Stromal cell of bone marrow (primary cell): Measurements from ENCODE around the gene MISFA.
"Not testable (repeated sequence)": the region's sequence is repeated elsewhere in the genome, so short reads cannot be mapped to it uniquely, and the experiment has no call there.

Experiments
- DNase-seq: peaks from one replicate; pipeline ENCODE4 v3.0.0-alpha.2; 2012; ENCODE audit warnings: low read depth

The MISFA gene

DNA sequence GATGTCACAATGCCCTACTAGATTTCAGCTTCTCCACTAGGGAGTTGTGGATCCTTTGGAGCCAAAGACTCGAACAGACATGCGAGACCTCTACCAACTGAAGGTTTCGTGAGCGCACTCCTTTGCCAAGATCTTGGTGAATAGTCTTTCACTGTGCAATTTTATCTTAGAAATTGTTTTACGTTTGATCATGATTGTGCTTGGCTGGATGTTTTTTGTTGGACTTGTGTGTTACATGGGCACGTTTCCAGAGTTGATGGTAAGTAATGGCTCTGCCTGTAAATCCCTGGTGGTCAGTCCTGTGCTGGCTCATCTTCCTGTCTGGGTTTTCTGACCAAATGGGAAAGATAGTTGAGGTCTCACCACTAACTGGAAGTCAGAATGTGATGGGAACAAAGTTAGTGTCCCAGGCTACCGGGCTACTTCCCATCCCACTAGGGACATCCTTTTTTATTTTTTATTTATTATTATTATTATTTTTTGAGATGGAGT, at the start of gene MISFA:
TSS of gene MISFA (plus strand) at position 51 of the 492 bp plus-strand sequence. CDS start at position 191, 140 bp downstream.
- DNase-seq: no peak

DNA sequence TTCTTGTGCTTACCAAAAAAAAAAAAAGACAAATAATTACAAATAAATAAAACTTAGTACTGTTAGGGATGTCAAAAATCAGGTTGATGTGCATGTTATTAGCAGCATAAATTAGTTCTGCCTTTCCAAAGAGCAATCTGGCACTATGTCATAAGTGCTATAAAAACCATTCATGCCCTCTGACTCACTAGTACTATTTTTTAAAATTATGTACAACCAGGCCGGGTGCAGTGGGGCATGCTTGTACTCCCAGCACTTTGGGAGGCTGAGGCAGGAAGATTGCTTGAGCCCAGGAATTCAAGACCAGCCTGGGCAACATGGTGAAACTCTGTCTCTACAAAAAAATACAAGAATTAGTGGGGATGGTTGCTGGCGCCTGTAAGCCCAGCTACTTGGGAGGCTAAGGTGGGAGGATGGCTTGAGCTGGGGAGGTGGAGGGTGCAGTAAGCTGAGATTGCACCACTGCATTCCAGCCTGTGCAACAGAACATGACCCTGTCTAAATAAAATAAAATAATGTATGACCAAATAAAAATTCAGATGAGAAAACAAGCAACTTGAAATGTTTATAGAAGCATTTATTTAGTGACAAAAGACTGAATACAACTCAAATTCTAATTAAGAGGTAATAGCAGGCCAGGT, 36.4 kb upstream of the MISFA start:
- DNase-seq: no peak

DNA sequence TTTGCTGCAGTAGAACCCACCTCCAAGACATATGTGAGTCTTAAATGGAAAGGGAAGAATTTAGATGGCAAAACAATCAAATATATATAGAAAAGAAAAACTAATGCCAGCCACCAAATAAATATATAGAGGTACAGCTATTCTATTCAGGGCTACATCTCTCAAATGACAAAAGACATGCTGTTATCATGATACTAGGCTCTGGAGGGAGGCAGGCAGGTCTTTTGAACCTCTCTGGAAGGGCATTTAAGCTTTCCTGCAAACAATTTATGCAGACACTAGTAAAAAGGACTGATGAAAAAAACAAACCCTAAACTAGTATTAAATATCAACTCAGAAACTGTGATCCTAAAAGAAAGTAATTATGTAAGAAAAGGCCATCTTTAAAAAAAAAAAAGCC, 35.4 kb upstream of the MISFA start:
- no peak for DNase-seq

DNA sequence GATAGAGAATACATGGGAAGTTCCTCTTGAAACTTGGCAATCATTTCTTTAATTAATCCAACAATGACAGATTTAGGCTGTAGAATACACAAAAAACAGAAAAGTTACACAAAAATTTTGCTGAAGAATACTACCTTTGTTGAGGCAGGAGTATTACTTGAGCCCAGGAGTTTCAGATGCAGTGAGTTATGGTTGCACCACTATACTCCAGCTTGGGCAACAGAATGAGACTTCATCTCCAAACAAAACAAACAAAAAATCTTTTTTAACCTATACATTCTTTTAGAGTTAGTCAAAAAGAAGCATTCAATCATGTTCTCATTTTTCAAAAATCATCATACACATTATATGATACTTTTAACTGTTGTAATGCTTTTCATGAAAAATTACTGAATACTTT, 33.2 kb upstream of the MISFA start:
- DNase-seq: no peak

DNA sequence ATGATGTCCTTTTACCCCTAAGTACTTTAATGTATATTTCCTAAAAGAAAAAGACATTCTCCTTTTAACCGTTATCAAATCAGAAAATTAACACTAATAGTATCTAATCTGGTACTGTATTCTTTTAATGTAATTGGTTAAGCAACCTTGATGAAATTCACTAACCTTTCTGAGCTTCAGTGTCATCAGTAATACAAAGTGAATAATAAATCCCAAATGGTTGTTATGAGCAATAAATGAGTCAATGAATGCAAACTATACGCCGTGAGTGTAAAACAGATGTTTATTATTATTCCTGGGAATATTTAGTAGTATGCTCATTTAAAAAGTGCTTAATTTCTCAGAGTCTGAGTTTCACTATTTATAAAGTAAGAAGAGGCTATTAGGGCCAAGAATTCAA, 32.5 kb upstream of the MISFA start:
- DNase-seq: no peak

DNA sequence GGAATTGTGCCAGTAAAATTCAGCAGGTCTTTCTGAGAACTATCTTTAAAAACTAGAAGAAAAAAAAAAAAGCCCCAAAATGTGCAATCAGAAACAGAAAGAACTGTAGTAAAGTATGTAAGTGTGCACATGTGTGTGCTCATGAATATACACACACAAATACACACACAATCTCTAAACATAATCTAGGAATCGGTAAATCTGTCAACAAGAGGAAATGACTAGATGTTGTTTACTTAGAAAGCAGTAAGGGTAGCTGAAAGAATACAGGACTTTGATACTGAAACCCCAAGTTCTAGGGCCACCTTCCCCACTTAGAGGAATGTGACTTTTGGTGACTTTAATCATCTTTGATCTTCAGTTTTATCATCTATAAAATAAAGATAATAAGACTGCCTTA, 24.2 kb upstream of the MISFA start:
- DNase-seq: no peak

DNA sequence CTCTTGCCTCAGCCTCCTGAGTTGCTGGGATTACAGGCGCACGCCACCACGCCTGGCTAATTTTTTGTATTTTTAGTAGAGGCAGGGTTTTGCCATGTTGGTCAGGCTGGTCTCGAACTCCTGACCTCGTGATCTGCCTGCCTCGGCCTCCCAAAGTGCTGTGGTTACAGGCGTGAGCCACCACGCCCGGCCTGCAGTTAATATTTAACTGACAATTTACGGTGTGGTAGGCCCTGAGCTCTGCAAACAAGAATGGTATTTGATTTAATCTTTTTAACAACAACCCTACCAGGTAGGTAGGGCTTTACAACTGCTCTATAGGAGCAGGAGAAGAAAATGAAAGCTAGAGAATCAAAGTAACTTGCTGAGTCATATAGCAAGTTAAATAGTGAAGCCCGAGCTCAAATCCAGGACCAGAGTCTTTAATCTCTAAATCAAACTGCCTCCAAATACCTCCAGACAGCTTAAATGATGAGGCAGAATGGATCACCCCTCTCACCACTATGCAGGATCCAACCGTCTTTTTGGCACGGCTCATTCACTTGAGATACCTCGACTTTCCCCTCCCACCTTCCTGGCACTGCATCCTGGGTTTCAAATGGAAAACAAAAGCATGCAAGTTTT, 20.5 kb upstream of the MISFA start:
- no peak for DNase-seq

DNA sequence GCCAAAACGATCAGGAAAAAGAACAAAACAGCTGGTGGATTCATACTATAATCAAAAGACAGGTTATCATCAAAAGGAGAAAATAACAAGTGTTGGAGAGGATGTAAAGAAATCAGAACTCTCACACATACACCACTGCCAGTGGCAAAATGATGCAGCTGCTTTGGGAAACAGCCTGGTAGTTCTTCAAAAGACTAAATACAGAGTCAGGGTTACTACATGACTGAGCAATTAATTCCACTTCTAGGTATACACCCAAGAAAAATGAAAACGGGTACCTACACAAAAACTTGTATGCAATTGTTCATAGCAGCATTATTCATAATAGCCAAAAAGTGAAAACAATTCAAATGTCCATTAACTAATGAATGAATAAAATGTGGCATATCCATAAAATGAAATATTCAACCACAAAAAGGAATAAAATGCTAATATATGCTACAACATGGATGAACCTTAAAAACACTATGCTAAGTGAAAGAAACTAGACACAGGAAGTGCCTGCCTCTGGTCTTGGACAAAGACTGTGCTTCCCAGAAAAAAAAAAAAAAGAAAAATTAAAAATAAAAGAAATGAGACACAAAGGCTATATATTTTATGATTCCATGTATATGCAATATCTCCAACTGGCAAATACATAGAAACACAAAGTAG, 19.3 kb upstream of the MISFA start:
- no peak for DNase-seq

DNA sequence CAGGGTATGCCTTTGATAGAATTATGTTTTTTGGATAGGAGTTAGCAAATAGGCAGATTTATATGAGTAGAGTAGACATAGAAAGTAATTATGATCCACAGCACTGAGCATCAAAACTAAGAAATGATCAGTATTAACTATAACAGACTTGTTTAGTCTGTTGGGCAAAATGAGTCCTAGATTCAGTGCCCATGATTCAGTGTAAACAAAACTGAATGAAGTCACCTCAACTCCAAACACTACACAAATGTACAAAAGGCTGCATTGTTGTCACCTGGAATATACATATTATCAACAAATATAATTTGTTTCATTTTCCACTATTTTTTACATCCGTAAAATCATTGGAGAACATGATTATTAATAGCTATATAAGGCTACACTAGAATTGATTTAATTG, 17.8 kb upstream of the MISFA start:
- DNase-seq: no peak

DNA sequence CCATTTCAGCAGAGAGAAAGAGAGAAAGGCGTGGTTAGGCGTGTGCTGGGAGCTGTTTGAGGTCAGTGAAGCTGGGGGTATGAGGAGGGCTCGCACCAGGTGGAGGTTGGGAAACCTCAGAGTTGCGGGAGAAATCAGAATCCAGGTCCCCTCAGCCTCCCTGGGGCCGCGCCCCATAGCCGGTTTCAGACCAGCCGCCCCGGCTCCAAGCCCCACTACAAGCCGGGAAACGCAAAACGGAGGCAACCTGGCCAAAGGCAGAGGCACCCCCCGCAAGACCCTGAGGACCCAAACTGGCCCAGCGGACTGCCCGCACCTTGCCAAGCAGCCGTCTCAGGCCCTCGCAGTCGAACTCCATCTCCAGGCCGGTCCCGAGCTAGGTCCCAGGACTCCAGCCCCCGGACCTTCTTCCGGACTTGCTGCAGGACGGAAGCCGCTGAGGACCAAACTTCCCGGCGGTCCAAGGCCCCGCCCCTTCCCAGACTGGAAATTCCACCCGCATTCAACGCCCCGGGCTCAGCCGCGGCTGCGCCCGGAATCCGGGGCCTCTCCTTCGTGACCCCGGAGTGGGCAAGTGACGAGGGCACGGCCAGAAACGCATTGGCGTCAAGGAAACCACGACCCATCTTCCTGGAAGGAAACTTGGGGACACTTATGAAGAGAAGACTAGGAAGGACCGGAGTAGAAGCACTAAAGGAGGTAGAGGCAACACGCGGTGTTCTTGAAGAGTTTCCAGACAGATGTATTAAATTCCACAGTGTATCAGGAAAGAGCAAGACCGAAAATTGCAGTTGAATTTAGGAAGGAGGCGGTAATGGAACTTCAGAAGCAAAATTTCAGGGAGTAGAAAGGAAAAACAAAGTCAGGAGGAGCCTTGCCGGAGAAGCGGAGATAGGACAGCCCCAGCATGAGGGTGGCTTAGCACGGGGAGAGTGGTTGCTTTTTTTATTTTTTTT, 11.0 kb upstream of the MISFA start, which contains the start of gene UEVLD:
TSS of gene UEVLD (minus strand) at position 438 of the 956 bp plus-strand sequence. CDS start at position 358, 80 bp downstream.
- DNase-seq: peak; percentile 79

DNA sequence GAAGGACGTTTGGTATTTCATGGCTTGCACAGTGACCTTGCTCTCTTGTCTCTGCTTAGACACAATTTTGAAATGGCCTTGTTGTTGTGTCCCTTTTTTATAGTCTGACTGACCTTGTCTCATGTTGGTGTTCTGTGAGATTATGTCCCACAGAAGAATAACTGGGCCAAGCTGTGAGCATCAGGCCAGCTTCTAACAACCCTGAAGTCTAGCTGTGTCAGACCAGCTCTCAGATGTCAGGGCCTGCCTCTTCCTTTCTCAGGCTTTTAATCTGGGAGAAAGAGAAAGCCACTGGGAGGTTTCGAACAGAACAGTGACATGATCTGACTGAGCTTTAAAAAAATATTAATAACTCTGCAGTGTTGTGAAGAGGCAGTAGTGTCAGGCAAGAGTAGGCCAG, 9.0 kb upstream of the MISFA start:
- no peak for DNase-seq

DNA sequence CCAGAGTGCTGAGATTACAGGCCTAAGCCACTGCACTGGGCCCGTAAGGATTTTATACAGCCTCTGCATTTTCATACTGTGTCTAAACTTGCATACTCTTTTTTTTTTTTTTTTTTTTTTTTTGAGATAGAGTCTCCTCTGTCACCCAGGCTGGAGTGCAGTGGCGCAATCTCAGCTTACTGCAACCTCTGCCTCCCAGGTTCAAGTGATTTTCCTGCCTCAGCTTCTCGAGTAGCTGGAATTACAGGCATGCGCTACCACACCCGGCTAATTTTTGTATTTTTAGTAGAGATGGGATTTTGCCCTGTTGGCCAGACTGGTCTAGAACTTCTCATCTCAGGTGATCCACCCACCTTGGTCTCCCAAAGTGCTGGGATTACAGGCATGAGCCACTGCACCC, 5.5 kb upstream of the MISFA start:
- not testable (repeated sequence) for DNase-seq

DNA sequence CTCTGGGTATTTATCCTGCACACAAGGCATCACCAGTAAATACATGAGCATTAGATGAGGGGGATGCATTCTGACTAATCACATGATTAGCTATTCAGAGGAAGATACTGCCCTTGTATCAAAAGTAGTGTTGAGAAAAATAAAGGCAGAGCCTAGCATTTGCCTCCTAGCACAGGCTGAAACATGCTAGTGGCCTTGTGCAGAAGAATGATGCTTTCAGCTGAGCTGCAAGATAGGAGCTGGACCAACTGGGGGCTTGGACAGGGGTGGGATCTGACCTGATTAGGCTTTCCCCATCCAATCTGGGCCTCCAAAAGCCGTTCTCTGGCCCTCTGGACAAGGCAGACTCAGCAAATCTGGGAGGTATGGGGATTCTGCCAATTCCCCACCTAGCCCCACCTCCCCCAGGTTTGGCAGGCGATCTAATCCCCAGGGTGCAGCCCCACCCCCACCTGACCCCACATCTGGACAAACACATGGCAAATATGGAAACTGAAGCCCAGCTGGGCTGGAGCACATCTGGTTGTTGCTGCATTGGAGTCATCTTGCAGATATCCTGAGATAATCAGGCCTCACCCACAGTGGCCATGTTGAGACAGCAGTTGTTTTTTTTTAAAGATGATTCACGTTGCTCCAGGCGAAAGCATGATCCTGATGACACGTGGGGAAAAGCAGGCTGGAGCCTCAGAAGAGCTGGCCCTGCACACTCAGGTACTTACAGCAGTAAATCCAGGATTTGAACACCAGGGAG, 4.4 kb upstream of the MISFA start:
- DNase-seq: no peak

DNA sequence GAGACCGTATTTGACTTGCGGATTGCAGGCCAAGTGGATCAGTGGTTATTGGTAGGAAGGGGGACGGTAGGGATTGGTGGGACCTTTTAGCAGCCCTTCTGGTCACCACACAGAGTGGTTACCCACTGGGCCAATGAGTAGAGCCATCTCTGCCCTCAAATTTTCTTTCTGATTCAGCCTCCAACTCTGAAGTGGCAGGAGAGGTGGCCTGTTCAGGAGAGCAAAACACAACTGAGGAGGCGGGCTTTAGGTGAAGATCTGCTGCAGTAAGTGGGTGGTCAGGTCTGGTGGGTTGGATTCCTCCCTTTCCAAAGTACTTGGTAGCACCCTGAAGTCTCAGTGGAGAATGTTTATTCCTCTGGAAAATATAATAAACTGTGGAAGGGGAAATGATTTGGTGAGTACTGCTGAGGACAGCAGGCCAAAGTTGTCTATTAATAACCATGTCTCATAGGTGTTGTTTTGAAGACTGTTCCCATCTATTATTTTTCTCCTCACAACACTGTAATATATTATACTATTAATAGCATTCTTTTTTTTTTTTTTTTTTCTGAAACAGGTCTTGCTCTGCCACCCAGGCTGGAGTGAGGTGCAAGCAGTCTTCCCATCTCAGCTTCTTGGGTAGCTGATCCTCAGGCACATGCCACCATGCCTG, 1.5 kb downstream of the MISFA start:
- DNase-seq: no peak

DNA sequence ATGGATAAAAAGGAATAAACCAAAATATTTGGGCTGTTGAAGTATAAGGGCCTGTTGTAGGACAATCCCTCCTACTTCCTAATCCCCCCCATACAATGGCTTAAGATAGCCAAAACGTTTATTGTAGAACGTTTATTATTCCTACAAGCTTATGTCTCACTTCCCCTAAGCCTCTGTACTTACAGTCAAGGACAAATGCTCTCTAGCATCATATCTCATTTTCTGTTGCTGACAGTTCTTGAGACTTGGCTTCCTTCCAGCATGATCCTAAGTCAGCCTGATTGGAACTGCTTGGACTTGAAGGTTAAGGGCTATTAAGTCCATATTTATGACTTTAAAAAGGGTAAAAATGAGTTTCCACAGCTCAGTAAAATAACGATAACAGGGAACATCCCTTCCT, 8.8 kb downstream of the MISFA start:
- no peak for DNase-seq

DNA sequence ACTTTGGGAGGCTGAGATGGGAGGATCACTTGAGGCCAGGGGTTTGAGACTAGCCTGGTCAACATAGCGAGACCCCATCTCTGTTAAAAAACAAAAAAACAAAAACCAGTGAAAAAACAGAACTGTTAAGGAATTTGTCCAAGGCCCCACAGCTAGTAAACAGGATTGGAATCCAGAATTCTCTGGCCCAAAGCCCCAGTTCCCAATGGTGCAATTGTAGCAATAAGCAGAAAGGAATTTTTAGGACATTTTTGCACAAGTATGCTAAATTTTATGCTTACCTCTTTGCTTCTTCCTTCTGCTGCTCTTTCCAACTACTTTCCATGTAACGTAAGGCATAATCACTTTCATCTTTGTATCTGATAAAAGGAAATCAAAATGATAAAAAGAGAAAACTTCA, 11.6 kb downstream of the MISFA start:
- DNase-seq: no peak

DNA sequence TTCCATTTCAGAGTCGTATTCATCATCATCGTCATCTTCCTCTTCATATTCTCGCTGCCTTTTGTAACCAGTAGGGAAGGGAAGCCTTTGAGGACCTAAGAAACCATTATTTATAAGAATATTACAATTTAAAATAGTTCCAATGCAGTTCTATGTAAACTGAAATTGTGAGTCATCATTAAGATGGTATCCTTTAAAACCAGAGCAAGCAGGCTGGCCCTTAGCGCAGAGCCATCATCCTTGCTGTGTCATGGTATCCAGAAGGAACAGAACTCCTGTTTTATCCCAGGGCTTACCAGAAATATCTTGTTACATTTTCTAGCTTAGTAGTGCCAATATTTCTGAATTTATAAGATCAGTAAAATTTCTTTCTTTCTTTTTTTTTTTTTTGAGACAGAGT, 12.8 kb downstream of the MISFA start:
- DNase-seq: no peak

DNA sequence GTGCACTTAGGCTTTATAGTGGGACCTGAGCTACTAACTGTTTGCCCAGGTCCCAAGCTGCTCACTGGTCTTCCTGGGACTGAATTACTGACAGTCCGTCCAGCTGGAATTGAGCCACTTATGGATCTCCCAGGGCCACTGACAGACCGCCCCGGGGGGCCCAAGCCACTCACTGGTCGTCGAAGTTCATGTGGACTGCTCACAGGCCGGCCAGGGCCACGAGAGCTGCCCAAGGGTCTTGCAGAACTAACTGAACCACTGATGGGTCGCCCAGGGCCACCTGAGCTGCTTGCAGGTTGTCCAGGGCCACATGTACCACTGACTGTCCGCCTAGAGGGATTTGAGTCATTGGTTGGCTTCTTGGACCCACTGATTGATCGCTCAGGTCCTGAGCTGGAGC, 15.1 kb downstream of the MISFA start:
- no peak for DNase-seq

DNA sequence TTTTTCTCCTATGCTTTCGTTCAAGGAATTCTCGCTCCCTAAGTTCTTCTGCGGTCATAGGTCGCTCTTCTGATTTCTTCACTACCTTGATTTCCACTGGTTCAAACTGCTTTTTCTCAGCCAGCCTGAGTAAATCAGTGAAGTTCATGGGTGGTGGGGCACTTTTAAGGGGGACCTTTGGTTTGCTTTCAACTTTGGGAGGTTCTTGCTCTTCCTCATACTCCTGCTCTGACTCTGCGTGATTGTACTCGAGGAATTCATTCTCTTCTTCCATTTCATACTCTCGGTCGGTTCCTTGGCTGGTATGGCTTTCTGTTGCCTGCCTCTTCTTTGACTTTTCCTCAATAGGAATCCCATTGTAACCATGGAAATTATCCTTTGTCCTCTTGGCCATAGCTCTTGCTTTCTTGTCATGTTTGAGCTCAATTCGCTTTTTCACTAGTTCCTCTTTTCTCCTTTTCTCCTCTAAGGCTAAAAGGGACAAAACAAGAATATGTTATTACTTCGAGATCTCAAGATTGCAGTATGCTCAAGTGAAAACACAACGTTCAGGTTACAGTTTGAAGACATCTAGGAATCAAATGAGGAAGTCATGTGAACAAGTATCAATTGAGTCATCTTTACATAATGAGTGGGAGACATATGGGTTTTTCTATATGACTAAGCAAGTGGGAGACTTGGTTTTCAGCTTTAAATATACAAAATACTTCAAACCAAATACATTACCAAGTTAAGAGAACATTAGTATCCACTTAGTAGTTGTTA, 16.2 kb downstream of the MISFA start:
- DNase-seq: no peak

DNA sequence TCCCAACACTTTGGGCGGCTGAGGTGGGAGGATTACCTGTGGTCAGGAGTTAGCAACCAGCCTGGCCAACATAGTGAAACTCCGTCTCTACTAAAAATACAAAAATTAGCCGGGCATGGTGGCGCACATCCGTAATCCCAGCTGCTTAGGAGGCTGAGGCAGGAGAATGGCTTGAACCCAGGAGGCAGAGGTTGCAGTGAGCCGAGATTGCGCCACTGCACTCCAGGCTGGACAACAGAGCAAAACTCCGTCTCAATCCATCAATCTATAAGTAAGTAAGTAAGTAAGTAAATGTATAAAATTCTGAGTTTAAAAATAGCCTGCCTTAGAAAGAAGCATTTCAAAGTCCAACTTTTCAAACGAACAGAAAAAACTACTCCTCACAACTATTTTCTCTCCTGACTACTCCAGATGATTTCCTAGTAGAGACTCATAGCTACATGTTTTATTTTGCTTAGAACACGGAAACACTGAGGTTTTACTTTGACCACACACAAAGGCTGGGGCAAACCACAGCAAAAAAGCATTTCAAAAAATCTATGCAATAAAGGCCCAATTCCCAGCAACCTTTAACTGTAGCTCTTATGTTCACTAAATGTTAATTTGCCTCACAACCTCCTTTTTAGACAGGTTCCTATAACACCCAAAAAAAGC, 18.2 kb downstream of the MISFA start:
- peak; percentile 41 for DNase-seq
